GM12878 (cell line): ENCODE measurements around the gene CLCN7. TPM values are rescaled to one million over a fixed set of nuclear protein-coding genes. Genes with fewer than 3 reads are reported as not detected.

Experiments used
- BHLHE40 ChIP-seq, 2 experiments: fragments of 450-650 bp in 1 of 2; IDR thresholded peaks; 2 replicates each; pipeline ENCODE4 v1.6.1; 2011 to 2017; ENCODE audit warnings: low read depth in 2 of 2, borderline replicate concordance in 1 of 2, improper control_type of control experiment in 1 of 2, low read length in 1 of 2, mild to moderate bottlenecking in 1 of 2
- CBX3 ChIP-seq: fragments of 200-600 bp; sonication (generic); IDR thresholded peaks from 2 replicates; pipeline ENCODE4 v1.6.1; 2016; ENCODE audit warnings: low read depth, borderline replicate concordance
- CBX5 ChIP-seq: sonication (generic); IDR thresholded peaks from 2 replicates; pipeline ENCODE4 v1.6.1; 2016; ENCODE audit warnings: low read depth, moderate library complexity, mild to moderate bottlenecking, inconsistent platforms
- CREB1 ChIP-seq: IDR thresholded peaks from 2 replicates; pipeline ENCODE4 v1.6.1; 2012; ENCODE audit warnings: low read depth, mild to moderate bottlenecking, inconsistent platforms
- NFXL1 ChIP-seq: fragments of 450-650 bp; IDR thresholded peaks from 2 replicates; pipeline ENCODE4 v1.6.1; 2017; ENCODE audit warnings: antibody characterized with exemption, mild to moderate bottlenecking, borderline replicate concordance
- RBBP5 ChIP-seq: fragments of 200-600 bp; sonication (generic); conservative IDR thresholded peaks from 2 replicates; pipeline ENCODE4 v1.6.1; 2016
- SMARCA5 ChIP-seq: fragments of 450-650 bp; IDR thresholded peaks from 2 replicates; pipeline ENCODE4 v1.6.1; 2017; ENCODE audit warnings: mild to moderate bottlenecking
- SUPT20H ChIP-seq: IDR thresholded peaks from 2 replicates; pipeline ENCODE4 v1.6.1; 2011; ENCODE audit warnings: low read depth, mild to moderate bottlenecking, low read length, moderate library complexity, borderline replicate concordance; ENCODE audit not compliant: control insufficient read depth
- ZNF217 ChIP-seq: fragments of 450-650 bp; IDR thresholded peaks from 2 replicates; pipeline ENCODE4 v1.6.1; 2017; ENCODE audit warnings: antibody characterized with exemption, mild to moderate bottlenecking
- ZSCAN29 ChIP-seq: fragments of 450-650 bp; IDR thresholded peaks from 2 replicates; pipeline ENCODE4 v1.6.1; 2017; ENCODE audit warnings: mild to moderate bottlenecking, moderate library complexity
- polyA plus RNA-seq, 11 experiments: library from polyadenylated mRNA; depleted of rRNA in 4 of 11; unstranded in 6 of 11; stranded (reverse) in 5 of 11; fragments of >200 nt; fragmentation: Nextera tagmentation in 4 of 11; fragmentation: Illumina TruSeq in 1 of 11; extraction: Ambion mirVana in 4 of 11; extraction: Trizol in 1 of 11; gene quantifications; 1 replicate in 1 of 11; 2 replicates in 10 of 11; pipeline versions ENCODE4 v1.2.1 to v1.2.3, GENCODE V29; 2011 to 2016; ENCODE audit warnings: inconsistent platforms in 2 of 11, missing spikeins in 2 of 11, low read depth in 1 of 11
- total RNA-seq, 4 experiments: library from RNA; depleted of rRNA in 3 of 4; stranded (reverse); fragments of >200 nt in 3 of 4; fragmentation: Illumina TruSeq in 1 of 4; extraction: Trizol in 1 of 4; gene quantifications; 2 replicates each; pipeline versions ENCODE4 v1.2.1 to v1.2.3, GENCODE V29; 2013 to 2021
- TF ChIP-seq, protein P1 (sequence below): IDR thresholded peaks from 2 replicates; pipeline ENCODE4 v1.6.1; 2012; ENCODE audit warnings: improper control_type of control experiment, low read depth, low read length; ENCODE audit not compliant: insufficient replicate concordance
- TF ChIP-seq, protein P2 (sequence below): IDR thresholded peaks from 2 replicates; pipeline ENCODE4 v1.6.1; 2012; ENCODE audit warnings: low read depth, low read length, improper control_type of control experiment
- TF ChIP-seq, protein P3 (sequence below): IDR thresholded peaks from 2 replicates; pipeline ENCODE4 v1.6.1; 2011; ENCODE audit warnings: mild to moderate bottlenecking, low read depth, low read length, moderate library complexity; ENCODE audit not compliant: insufficient replicate concordance
- TF ChIP-seq, protein P4 (sequence below): fragments of 450-650 bp; IDR thresholded peaks from 2 replicates; pipeline ENCODE4 v1.6.1; 2017; ENCODE audit warnings: mild to moderate bottlenecking, moderate library complexity
- TF ChIP-seq, protein P5 (sequence below): fragments of 450-650 bp; formaldehyde crosslinking; IDR thresholded peaks from 2 replicates; pipeline ENCODE4 v1.5.0; 2022; ENCODE audit warnings: mild to moderate bottlenecking, missing genetic modification characterization

The CLCN7 gene
- total and polyA plus RNA-seq, 10 of the 15 experiments (the other 5 are each of a cell fraction or from before 2014, with no cell fraction given): 0.04 to 62.5 (median 19.9) TPM

DNA sequence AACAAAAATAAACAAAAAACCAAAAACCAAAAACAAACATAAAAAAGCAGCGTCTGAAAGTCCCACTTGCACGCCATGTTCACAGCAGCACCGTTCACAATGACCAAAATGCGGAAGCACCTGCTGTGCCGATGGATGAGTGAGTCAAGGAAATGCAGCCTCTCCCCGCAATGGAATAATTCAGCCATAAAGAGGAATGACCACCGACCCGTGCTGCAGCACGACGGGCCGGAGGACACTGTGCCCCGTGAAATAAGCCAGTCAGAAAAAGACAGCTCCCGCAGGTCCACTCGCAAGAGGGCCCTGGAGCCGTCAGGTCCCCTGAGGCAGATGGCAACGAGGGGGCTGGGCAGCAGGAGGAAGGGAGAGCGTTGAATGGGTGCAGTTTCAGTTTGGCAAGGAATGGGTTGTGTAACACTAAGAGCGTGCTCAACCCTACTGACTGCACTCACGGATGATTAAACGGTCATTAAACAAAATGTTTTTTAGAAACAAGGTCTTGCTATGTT, 5.1 kb downstream of the CLCN7 start (continued):
- TF ChIP-seq, protein P1, sequence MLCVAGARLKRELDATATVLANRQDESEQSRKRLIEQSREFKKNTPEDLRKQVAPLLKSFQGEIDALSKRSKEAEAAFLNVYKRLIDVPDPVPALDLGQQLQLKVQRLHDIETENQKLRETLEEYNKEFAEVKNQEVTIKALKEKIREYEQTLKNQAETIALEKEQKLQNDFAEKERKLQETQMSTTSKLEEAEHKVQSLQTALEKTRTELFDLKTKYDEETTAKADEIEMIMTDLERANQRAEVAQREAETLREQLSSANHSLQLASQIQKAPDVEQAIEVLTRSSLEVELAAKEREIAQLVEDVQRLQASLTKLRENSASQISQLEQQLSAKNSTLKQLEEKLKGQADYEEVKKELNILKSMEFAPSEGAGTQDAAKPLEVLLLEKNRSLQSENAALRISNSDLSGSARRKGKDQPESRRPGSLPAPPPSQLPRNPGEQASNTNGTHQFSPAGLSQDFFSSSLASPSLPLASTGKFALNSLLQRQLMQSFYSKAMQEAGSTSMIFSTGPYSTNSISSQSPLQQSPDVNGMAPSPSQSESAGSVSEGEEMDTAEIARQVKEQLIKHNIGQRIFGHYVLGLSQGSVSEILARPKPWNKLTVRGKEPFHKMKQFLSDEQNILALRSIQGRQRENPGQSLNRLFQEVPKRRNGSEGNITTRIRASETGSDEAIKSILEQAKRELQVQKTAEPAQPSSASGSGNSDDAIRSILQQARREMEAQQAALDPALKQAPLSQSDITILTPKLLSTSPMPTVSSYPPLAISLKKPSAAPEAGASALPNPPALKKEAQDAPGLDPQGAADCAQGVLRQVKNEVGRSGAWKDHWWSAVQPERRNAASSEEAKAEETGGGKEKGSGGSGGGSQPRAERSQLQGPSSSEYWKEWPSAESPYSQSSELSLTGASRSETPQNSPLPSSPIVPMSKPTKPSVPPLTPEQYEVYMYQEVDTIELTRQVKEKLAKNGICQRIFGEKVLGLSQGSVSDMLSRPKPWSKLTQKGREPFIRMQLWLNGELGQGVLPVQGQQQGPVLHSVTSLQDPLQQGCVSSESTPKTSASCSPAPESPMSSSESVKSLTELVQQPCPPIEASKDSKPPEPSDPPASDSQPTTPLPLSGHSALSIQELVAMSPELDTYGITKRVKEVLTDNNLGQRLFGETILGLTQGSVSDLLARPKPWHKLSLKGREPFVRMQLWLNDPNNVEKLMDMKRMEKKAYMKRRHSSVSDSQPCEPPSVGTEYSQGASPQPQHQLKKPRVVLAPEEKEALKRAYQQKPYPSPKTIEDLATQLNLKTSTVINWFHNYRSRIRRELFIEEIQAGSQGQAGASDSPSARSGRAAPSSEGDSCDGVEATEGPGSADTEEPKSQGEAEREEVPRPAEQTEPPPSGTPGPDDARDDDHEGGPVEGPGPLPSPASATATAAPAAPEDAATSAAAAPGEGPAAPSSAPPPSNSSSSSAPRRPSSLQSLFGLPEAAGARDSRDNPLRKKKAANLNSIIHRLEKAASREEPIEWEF: no peak
- no peak for TF ChIP-seq SUPT20H
- TF ChIP-seq, protein P2, sequence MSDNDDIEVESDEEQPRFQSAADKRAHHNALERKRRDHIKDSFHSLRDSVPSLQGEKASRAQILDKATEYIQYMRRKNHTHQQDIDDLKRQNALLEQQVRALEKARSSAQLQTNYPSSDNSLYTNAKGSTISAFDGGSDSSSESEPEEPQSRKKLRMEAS: no peak
- TF ChIP-seq CREB1: no peak
- TF ChIP-seq, protein P3, sequence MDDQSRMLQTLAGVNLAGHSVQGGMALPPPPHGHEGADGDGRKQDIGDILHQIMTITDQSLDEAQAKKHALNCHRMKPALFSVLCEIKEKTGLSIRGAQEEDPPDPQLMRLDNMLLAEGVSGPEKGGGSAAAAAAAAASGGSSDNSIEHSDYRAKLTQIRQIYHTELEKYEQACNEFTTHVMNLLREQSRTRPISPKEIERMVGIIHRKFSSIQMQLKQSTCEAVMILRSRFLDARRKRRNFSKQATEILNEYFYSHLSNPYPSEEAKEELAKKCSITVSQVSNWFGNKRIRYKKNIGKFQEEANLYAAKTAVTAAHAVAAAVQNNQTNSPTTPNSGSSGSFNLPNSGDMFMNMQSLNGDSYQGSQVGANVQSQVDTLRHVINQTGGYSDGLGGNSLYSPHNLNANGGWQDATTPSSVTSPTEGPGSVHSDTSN: no peak
- TF ChIP-seq, protein P4, sequence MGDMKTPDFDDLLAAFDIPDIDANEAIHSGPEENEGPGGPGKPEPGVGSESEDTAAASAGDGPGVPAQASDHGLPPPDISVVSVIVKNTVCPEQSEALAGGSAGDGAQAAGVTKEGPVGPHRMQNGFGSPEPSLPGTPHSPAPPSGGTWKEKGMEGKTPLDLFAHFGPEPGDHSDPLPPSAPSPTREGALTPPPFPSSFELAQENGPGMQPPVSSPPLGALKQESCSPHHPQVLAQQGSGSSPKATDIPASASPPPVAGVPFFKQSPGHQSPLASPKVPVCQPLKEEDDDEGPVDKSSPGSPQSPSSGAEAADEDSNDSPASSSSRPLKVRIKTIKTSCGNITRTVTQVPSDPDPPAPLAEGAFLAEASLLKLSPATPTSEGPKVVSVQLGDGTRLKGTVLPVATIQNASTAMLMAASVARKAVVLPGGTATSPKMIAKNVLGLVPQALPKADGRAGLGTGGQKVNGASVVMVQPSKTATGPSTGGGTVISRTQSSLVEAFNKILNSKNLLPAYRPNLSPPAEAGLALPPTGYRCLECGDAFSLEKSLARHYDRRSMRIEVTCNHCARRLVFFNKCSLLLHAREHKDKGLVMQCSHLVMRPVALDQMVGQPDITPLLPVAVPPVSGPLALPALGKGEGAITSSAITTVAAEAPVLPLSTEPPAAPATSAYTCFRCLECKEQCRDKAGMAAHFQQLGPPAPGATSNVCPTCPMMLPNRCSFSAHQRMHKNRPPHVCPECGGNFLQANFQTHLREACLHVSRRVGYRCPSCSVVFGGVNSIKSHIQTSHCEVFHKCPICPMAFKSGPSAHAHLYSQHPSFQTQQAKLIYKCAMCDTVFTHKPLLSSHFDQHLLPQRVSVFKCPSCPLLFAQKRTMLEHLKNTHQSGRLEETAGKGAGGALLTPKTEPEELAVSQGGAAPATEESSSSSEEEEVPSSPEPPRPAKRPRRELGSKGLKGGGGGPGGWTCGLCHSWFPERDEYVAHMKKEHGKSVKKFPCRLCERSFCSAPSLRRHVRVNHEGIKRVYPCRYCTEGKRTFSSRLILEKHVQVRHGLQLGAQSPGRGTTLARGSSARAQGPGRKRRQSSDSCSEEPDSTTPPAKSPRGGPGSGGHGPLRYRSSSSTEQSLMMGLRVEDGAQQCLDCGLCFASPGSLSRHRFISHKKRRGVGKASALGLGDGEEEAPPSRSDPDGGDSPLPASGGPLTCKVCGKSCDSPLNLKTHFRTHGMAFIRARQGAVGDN: peak; percentile 51; the same call in 1 of the 2 replicates
- no peak for TF ChIP-seq RBBP5
- no peak for TF ChIP-seq ZSCAN29
- TF ChIP-seq ZNF217: no peak
- TF ChIP-seq CBX3: no peak
- TF ChIP-seq CBX5: no peak
- TF ChIP-seq, protein P5, sequence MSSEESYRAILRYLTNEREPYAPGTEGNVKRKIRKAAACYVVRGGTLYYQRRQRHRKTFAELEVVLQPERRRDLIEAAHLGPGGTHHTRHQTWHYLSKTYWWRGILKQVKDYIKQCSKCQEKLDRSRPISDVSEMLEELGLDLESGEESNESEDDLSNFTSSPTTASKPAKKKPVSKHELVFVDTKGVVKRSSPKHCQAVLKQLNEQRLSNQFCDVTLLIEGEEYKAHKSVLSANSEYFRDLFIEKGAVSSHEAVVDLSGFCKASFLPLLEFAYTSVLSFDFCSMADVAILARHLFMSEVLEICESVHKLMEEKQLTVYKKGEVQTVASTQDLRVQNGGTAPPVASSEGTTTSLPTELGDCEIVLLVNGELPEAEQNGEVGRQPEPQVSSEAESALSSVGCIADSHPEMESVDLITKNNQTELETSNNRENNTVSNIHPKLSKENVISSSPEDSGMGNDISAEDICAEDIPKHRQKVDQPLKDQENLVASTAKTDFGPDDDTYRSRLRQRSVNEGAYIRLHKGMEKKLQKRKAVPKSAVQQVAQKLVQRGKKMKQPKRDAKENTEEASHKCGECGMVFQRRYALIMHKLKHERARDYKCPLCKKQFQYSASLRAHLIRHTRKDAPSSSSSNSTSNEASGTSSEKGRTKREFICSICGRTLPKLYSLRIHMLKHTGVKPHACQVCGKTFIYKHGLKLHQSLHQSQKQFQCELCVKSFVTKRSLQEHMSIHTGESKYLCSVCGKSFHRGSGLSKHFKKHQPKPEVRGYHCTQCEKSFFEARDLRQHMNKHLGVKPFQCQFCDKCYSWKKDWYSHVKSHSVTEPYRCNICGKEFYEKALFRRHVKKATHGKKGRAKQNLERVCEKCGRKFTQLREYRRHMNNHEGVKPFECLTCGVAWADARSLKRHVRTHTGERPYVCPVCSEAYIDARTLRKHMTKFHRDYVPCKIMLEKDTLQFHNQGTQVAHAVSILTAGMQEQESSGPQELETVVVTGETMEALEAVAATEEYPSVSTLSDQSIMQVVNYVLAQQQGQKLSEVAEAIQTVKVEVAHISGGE (CRISPR knock-in tag): no peak
- peak; percentile 23 to 53; a peak in 1 of 4 replicates for TF ChIP-seq BHLHE40 (IDR thresholded peaks at IDR 0.05; ENCODE audit: borderline replicate concordance in 1 of 2, low read depth in 2 of 2, low read length in 1 of 2)
- no peak for TF ChIP-seq SMARCA5
- no peak for TF ChIP-seq NFXL1
